Sigmoid colon (tissue), 4 donors: Measurements from ENCODE around the gene DNAAF3.

Experiments
- EP300 ChIP-seq, 4 donors: sonication (generic); formaldehyde crosslinking; IDR thresholded peaks; one replicate each; pipeline ENCODE4 v1.6.1; 2017; ENCODE audit warnings: antibody characterized with exemption in 4 of 4
- TF ChIP-seq, protein P1 (sequence below), 4 experiments: fragments of 450-650 bp in 3 of 4; fragments of 200-600 bp in 1 of 4; IDR thresholded peaks; one replicate each; pipeline ENCODE4 v1.5.1; 2016 to 2019; ENCODE audit warnings: antibody characterized with exemption in 4 of 4, mild to moderate bottlenecking in 3 of 4, moderate library complexity in 2 of 4

DNA sequence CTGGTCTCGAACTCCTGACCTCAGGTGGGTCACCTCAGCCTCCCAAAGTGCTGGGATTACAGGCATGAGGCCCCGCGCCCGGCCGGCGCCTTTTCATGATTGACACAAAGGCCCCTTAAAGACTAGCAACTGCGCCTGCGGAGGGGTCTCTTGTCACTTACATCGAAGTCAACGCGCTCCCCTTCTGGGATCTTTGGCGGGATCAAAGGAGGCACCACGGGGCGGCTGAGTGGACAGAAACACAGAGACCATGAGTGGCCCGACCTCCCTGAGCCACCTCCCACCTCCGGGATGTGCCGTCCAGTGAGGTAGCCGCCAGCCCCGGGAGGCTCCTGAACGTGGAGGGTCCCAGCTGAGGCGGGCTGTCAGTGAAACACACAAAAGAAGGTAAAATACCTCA lies 24.7 kb downstream of the DNAAF3 start:
- TF ChIP-seq, protein P1, sequence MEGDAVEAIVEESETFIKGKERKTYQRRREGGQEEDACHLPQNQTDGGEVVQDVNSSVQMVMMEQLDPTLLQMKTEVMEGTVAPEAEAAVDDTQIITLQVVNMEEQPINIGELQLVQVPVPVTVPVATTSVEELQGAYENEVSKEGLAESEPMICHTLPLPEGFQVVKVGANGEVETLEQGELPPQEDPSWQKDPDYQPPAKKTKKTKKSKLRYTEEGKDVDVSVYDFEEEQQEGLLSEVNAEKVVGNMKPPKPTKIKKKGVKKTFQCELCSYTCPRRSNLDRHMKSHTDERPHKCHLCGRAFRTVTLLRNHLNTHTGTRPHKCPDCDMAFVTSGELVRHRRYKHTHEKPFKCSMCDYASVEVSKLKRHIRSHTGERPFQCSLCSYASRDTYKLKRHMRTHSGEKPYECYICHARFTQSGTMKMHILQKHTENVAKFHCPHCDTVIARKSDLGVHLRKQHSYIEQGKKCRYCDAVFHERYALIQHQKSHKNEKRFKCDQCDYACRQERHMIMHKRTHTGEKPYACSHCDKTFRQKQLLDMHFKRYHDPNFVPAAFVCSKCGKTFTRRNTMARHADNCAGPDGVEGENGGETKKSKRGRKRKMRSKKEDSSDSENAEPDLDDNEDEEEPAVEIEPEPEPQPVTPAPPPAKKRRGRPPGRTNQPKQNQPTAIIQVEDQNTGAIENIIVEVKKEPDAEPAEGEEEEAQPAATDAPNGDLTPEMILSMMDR (IDR thresholded peaks at IDR 0.05): no peak
- TF ChIP-seq EP300 (IDR thresholded peaks at IDR 0.05): no peak
